ENCODE measurements around the gene EZR. TPM values are rescaled to one million over a fixed set of nuclear protein-coding genes. Genes with fewer than 3 reads are reported as not detected.

Gene EZR
- total RNA-seq, 1 experiment from 2014 or later: 1,402 TPM

DNA sequence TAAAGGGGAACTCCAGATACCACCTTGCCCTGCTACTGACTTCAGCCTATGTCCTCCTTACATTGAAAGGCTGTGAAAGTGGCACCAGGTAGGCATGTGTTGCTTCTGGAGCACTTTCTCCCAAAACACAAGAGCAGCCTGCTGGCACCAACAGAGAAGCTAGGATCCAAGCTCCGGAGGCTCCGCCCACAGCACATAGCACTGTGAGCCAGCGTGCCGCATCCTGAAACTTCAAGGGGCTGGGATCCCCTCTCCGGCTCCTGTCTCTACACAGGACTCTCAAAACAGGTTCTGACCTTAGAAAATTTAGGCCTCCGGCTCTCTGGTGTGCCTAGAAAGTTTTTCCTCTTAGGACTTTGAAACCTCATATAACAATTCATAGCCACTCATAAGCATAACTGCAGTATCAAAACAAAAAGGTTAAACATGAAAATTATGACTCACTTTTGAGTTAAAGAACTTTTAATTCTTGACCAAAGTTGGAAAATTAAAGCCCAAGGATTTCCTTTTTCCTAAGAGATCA, 41.1 kb downstream of the EZR start:
- H3K4me2 ChIP-seq (ENCODE audit: low read length): no peak overlapping the region
- peaks cover 47 to 98% of the 10 kb centered on the region in 2 experiments for H3K4me1 ChIP-seq (ENCODE audit: control insufficient read depth in 1 of 2, insufficient read depth in 2 of 2, low read length in 2 of 2)
- no peak overlapping the region for H3K4me3 ChIP-seq (replicated peaks in 1 of 2; ENCODE audit: low read depth in 1 of 2, low read length in 2 of 2)
- DNase-seq (ENCODE audit: low read depth, low spot score) (no peak), ATAC-seq (0 out of 2 replicates have a peak, but pooled peaks have one; percentile 13)
- H3K9me2 ChIP-seq (ENCODE audit: insufficient read depth): no peaks in the 10 kb centered on the region
- ChIA-PET RAD21 (ENCODE audit: low non-redundant PET in 1 of 2, low total read pairs in 2 of 2, uncharacterized antibody in 2 of 2, unreplicated experiment in 2 of 2) (no interaction called here), POLR2A (no interaction called here), CTCF (interaction anchor here (1.8 kb wide), 1 partner anchor 15 kb away, joined by 6 read pairs; no protein-coding TSS in a partner anchor)
- no peaks in the 10 kb centered on the region for H3K27me3 ChIP-seq (ENCODE audit: insufficient read depth, low read length)
- no peak overlapping the region for H2AFZ ChIP-seq (ENCODE audit: low read depth, low read length, poor library complexity, severe bottlenecking)
- TF ChIP-seq, protein P1, sequence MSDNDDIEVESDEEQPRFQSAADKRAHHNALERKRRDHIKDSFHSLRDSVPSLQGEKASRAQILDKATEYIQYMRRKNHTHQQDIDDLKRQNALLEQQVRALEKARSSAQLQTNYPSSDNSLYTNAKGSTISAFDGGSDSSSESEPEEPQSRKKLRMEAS (IDR thresholded peaks at IDR 0.05): no peak
- TF ChIP-seq, protein P2, sequence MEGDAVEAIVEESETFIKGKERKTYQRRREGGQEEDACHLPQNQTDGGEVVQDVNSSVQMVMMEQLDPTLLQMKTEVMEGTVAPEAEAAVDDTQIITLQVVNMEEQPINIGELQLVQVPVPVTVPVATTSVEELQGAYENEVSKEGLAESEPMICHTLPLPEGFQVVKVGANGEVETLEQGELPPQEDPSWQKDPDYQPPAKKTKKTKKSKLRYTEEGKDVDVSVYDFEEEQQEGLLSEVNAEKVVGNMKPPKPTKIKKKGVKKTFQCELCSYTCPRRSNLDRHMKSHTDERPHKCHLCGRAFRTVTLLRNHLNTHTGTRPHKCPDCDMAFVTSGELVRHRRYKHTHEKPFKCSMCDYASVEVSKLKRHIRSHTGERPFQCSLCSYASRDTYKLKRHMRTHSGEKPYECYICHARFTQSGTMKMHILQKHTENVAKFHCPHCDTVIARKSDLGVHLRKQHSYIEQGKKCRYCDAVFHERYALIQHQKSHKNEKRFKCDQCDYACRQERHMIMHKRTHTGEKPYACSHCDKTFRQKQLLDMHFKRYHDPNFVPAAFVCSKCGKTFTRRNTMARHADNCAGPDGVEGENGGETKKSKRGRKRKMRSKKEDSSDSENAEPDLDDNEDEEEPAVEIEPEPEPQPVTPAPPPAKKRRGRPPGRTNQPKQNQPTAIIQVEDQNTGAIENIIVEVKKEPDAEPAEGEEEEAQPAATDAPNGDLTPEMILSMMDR (IDR thresholded peaks at IDR 0.05 in 2 of 3, conservative IDR thresholded peaks at IDR 0.05 in 1 of 3; ENCODE audit: borderline replicate concordance in 1 of 3, insufficient read depth in 1 of 3, low read depth in 2 of 3, low read length in 2 of 3): no peak
- TF ChIP-seq, protein P3, sequence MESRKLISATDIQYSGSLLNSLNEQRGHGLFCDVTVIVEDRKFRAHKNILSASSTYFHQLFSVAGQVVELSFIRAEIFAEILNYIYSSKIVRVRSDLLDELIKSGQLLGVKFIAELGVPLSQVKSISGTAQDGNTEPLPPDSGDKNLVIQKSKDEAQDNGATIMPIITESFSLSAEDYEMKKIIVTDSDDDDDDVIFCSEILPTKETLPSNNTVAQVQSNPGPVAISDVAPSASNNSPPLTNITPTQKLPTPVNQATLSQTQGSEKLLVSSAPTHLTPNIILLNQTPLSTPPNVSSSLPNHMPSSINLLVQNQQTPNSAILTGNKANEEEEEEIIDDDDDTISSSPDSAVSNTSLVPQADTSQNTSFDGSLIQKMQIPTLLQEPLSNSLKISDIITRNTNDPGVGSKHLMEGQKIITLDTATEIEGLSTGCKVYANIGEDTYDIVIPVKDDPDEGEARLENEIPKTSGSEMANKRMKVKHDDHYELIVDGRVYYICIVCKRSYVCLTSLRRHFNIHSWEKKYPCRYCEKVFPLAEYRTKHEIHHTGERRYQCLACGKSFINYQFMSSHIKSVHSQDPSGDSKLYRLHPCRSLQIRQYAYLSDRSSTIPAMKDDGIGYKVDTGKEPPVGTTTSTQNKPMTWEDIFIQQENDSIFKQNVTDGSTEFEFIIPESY (IDR thresholded peaks at IDR 0.05; ENCODE audit: extremely low read depth, insufficient replicate concordance, low read length): no peak
- TF ChIP-seq SIN3A (IDR thresholded peaks at IDR 0.05; ENCODE audit: low read depth) (no peak), CBX3 (IDR thresholded peaks at IDR 0.05; ENCODE audit: low read depth) (no peak), EZH2phosphoT487 (IDR thresholded peaks at IDR 0.05; ENCODE audit: borderline replicate concordance) (no peak), EGR1 (IDR thresholded peaks at IDR 0.05; ENCODE audit: low read depth) (no peak), ZNF274 (IDR thresholded peaks at IDR 0.05; ENCODE audit: low read depth, low read length) (no peak), YY1 (IDR thresholded peaks at IDR 0.05; ENCODE audit: extremely low read depth, insufficient replicate concordance, low read depth, low read length) (no peak), ZFX (IDR thresholded peaks at IDR 0.05) (no peak), FOSL1 (IDR thresholded peaks at IDR 0.05; ENCODE audit: low read depth) (no peak), CEBPB (IDR thresholded peaks at IDR 0.05; ENCODE audit: low read depth) (no peak), JUND (IDR thresholded peaks at IDR 0.05) (no peak), TCF7L2 (IDR thresholded peaks at IDR 0.05; ENCODE audit: borderline replicate concordance, extremely low read depth, insufficient read depth, insufficient read length) (no peak), ELF1 (IDR thresholded peaks at IDR 0.05; ENCODE audit: borderline replicate concordance, low read depth) (no peak), RAD21 (IDR thresholded peaks at IDR 0.05; ENCODE audit: low read depth) (no peak), SRF (IDR thresholded peaks at IDR 0.05; ENCODE audit: low read depth) (no peak)
- TF ChIP-seq, protein P4, sequence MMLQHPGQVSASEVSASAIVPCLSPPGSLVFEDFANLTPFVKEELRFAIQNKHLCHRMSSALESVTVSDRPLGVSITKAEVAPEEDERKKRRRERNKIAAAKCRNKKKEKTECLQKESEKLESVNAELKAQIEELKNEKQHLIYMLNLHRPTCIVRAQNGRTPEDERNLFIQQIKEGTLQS (IDR thresholded peaks at IDR 0.05): no peak
- TF ChIP-seq, protein P5, sequence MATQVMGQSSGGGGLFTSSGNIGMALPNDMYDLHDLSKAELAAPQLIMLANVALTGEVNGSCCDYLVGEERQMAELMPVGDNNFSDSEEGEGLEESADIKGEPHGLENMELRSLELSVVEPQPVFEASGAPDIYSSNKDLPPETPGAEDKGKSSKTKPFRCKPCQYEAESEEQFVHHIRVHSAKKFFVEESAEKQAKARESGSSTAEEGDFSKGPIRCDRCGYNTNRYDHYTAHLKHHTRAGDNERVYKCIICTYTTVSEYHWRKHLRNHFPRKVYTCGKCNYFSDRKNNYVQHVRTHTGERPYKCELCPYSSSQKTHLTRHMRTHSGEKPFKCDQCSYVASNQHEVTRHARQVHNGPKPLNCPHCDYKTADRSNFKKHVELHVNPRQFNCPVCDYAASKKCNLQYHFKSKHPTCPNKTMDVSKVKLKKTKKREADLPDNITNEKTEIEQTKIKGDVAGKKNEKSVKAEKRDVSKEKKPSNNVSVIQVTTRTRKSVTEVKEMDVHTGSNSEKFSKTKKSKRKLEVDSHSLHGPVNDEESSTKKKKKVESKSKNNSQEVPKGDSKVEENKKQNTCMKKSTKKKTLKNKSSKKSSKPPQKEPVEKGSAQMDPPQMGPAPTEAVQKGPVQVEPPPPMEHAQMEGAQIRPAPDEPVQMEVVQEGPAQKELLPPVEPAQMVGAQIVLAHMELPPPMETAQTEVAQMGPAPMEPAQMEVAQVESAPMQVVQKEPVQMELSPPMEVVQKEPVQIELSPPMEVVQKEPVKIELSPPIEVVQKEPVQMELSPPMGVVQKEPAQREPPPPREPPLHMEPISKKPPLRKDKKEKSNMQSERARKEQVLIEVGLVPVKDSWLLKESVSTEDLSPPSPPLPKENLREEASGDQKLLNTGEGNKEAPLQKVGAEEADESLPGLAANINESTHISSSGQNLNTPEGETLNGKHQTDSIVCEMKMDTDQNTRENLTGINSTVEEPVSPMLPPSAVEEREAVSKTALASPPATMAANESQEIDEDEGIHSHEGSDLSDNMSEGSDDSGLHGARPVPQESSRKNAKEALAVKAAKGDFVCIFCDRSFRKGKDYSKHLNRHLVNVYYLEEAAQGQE (IDR thresholded peaks at IDR 0.05; ENCODE audit: low read depth): no peak
- H4K20me1 ChIP-seq (ENCODE audit: insufficient read depth): peaks cover 61% of the 10 kb centered on the region; the same call in 1 of the 2 replicates
- H3K9me3 ChIP-seq (ENCODE audit: control insufficient read depth in 1 of 2, insufficient read depth in 1 of 2, low read depth in 1 of 2, low read length in 2 of 2): no peaks in the 10 kb centered on the region
- peaks cover 59 to 95% of the 10 kb centered on the region in 2 experiments for H3K36me3 ChIP-seq (ENCODE audit: control insufficient read depth in 1 of 2, insufficient read depth in 2 of 2, low read length in 2 of 2)
- H3K9ac ChIP-seq (ENCODE audit: low read length): no peak overlapping the region
- no TSS peak for BruUV-seq (replicated peaks)
- peaks cover 100% of the 10 kb centered on the region for H3K79me2 ChIP-seq (ENCODE audit: insufficient read depth, low read length)
- H3K27ac ChIP-seq (ENCODE audit: low read depth, low read length): peak overlapping the region; percentile 28; the same call in 1 of the 2 replicates
- intact Hi-C loops (cut with micrococcal nuclease): no loop called here

All from HCT116 (cell line).